Fibroblast of lung (primary cell): ENCODE measurements around the gene ENKUR.

ENCODE experiments used
- EZH2 ChIP-seq: IDR thresholded peaks from 2 replicates; pipeline ENCODE4 v1.5.1; 2012; ENCODE audit warnings: low read length, control low read depth, mild to moderate bottlenecking; ENCODE audit errors: missing control alignments
- TF ChIP-seq, protein P1 (sequence below), 2 donors: IDR thresholded peaks in 1 of 2; conservative IDR thresholded peaks in 1 of 2; 1 replicate in 1 of 2; 2 replicates in 1 of 2; pipeline ENCODE4 v1.5.1; 2011 to 2012; ENCODE audit warnings: low read length in 2 of 2, control low read depth in 1 of 2, inconsistent platforms in 1 of 2, low read depth in 1 of 2, mild to moderate bottlenecking in 1 of 2

DNA sequence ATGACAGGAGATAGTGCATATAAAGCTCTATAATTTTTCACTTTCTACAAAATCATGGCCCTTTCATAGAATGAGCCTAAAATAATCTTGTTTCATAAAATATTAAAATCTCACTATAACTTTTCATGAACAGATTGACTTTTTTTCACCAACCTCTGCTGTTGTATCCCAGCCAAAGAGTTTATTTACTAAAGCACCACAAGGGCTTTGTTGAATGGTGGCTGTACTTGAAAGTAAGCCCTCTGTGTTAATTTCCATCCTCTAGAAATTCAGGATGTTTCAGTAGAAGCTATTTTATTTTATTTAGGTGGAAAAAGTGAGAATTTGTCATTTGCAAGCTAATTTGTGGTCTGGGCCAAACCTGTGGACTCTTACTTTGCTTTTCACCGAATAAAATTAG, 30.7 kb upstream of the ENKUR start:
- TF ChIP-seq, protein P1, sequence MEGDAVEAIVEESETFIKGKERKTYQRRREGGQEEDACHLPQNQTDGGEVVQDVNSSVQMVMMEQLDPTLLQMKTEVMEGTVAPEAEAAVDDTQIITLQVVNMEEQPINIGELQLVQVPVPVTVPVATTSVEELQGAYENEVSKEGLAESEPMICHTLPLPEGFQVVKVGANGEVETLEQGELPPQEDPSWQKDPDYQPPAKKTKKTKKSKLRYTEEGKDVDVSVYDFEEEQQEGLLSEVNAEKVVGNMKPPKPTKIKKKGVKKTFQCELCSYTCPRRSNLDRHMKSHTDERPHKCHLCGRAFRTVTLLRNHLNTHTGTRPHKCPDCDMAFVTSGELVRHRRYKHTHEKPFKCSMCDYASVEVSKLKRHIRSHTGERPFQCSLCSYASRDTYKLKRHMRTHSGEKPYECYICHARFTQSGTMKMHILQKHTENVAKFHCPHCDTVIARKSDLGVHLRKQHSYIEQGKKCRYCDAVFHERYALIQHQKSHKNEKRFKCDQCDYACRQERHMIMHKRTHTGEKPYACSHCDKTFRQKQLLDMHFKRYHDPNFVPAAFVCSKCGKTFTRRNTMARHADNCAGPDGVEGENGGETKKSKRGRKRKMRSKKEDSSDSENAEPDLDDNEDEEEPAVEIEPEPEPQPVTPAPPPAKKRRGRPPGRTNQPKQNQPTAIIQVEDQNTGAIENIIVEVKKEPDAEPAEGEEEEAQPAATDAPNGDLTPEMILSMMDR (conservative IDR thresholded peaks at IDR 0.05 in 1 of 2, IDR thresholded peaks at IDR 0.05 in 1 of 2; ENCODE audit: low read depth in 1 of 2, low read length in 2 of 2): no peak
- TF ChIP-seq EZH2: no peak
